ENCODE measurements around the gene UBQLN1.

- no peak for TF ChIP-seq EZH2 (IDR thresholded peaks at IDR 0.05; ENCODE audit: borderline replicate concordance, low read length)
- TF ChIP-seq, protein P1, sequence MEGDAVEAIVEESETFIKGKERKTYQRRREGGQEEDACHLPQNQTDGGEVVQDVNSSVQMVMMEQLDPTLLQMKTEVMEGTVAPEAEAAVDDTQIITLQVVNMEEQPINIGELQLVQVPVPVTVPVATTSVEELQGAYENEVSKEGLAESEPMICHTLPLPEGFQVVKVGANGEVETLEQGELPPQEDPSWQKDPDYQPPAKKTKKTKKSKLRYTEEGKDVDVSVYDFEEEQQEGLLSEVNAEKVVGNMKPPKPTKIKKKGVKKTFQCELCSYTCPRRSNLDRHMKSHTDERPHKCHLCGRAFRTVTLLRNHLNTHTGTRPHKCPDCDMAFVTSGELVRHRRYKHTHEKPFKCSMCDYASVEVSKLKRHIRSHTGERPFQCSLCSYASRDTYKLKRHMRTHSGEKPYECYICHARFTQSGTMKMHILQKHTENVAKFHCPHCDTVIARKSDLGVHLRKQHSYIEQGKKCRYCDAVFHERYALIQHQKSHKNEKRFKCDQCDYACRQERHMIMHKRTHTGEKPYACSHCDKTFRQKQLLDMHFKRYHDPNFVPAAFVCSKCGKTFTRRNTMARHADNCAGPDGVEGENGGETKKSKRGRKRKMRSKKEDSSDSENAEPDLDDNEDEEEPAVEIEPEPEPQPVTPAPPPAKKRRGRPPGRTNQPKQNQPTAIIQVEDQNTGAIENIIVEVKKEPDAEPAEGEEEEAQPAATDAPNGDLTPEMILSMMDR (IDR thresholded peaks at IDR 0.05; ENCODE audit: low read length): no peak
Observed at GRCh38 chr9:83707768-83708514, at the start of gene UBQLN1.
